Neural cell (in vitro differentiated cells): ENCODE results near the gene HSP90AA1.

Experiments
- EP300 ChIP-seq: fragments of 450-650 bp; conservative IDR thresholded peaks from 2 replicates; pipeline ENCODE4 v1.6.1; 2014; ENCODE audit warnings: antibody characterized with exemption, mild to moderate bottlenecking, moderate library complexity; ENCODE audit not compliant: poor library complexity, severe bottlenecking
- EZH2 ChIP-seq: fragments of 200-600, 300-800 bp; shearing (Covaris generic), sonication (generic); IDR thresholded peaks from 2 replicates; pipeline ENCODE4 v1.6.1; 2014; ENCODE audit warnings: antibody characterized with exemption, low read length, borderline replicate concordance, mild to moderate bottlenecking; ENCODE audit not compliant: insufficient read depth, poor library complexity, severe bottlenecking
- RAD21 ChIP-seq: fragments of 450-650 bp; conservative IDR thresholded peaks from 2 replicates; pipeline ENCODE4 v1.6.1; 2014; ENCODE audit warnings: antibody characterized with exemption, mild to moderate bottlenecking, moderate library complexity
- TAF1 ChIP-seq: IDR thresholded peaks from 2 replicates; pipeline ENCODE4 v1.6.1; 2012; ENCODE audit warnings: low read depth
- TF ChIP-seq, protein P1 (sequence below): fragments of 450-650 bp; IDR thresholded peaks from 2 replicates; pipeline ENCODE4 v1.5.1; 2014; ENCODE audit warnings: antibody characterized with exemption, mild to moderate bottlenecking, moderate library complexity; ENCODE audit not compliant: poor library complexity, severe bottlenecking

GRCh38 chr14:102092806-102093205, 6.0 kb upstream of the HSP90AA1 start:
- TF ChIP-seq EZH2 (no peak), TAF1 (no peak), RAD21 (no peak), EP300 (no peak)
- TF ChIP-seq, protein P1, sequence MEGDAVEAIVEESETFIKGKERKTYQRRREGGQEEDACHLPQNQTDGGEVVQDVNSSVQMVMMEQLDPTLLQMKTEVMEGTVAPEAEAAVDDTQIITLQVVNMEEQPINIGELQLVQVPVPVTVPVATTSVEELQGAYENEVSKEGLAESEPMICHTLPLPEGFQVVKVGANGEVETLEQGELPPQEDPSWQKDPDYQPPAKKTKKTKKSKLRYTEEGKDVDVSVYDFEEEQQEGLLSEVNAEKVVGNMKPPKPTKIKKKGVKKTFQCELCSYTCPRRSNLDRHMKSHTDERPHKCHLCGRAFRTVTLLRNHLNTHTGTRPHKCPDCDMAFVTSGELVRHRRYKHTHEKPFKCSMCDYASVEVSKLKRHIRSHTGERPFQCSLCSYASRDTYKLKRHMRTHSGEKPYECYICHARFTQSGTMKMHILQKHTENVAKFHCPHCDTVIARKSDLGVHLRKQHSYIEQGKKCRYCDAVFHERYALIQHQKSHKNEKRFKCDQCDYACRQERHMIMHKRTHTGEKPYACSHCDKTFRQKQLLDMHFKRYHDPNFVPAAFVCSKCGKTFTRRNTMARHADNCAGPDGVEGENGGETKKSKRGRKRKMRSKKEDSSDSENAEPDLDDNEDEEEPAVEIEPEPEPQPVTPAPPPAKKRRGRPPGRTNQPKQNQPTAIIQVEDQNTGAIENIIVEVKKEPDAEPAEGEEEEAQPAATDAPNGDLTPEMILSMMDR: no peak
